Prostate gland (tissue), 2 donors: ENCODE measurements around the gene LCTL. TPM values are rescaled to one million over a fixed set of nuclear protein-coding genes. Genes with fewer than 3 reads are reported as not detected.

Experiments used
- DNase-seq: peaks from one replicate; pipeline ENCODE4 v3.0.0-alpha.2; 2019; ENCODE audit warnings: low spot score
- H3K27ac ChIP-seq, 2 donors: fragments of 200-600 bp; sonication (generic); 2 replicates each; pipeline ENCODE4 v1.5.1; 2017 to 2019
- H3K27me3 ChIP-seq: fragments of 200-600 bp; sonication (generic); replicated peaks from 2 replicates; pipeline ENCODE4 v1.5.1; 2019; ENCODE audit not compliant: insufficient read depth
- H3K36me3 ChIP-seq, 2 donors: fragments of 200-600 bp; sonication (generic); 1 replicate in 1 of 2; 2 replicates in 1 of 2; pipeline versions ENCODE4 v1.5.1 to v1.8.1; 2017 to 2019
- H3K4me1 ChIP-seq: fragments of 200-600 bp; sonication (generic); replicated peaks from 2 replicates; pipeline ENCODE4 v1.5.1; 2019
- H3K4me3 ChIP-seq, 2 donors: fragments of 200-600 bp; sonication (generic); 2 replicates each; pipeline ENCODE4 v1.5.1; 2017 to 2019
- H3K9me3 ChIP-seq: fragments of 200-600 bp; sonication (generic); 2 replicates; pipeline ENCODE4 v1.5.1; 2017
- POLR2A ChIP-seq: fragments of 450-650 bp; IDR thresholded peaks from one replicate; pipeline ENCODE4 v1.6.1; 2016; ENCODE audit warnings: antibody characterized with exemption, mild to moderate bottlenecking
- POLR2AphosphoS5 ChIP-seq: sonication (generic); formaldehyde crosslinking; IDR thresholded peaks from one replicate; pipeline ENCODE4 v1.6.1; 2017; ENCODE audit warnings: antibody characterized with exemption
- WGBS: methylation state at CpG from one replicate; pipeline ENCODE4 v1.1.5; 2018; 5-methylcytosine and 5-hydroxymethylcytosine counted together
- intact Hi-C: fragments of 100-400 bp; cut with DNase I; formaldehyde crosslinking; loops from one replicate; pipeline ENCODE4 v1.14.2; 2022
- total RNA-seq, 2 donors: library from RNA; depleted of rRNA; stranded (reverse); fragments of >200 nt; gene quantifications; one replicate each; pipeline ENCODE4 v1.1.0, GENCODE V29; 2016
- TF ChIP-seq, protein P1 (sequence below), 4 experiments: fragments of 200-600 bp in 2 of 4; fragments of 450-650 bp in 2 of 4; sonication (generic) in 2 of 4; IDR thresholded peaks; 1 replicate in 3 of 4; 2 replicates in 1 of 4; pipeline ENCODE4 v1.5.1; 2016 to 2019; ENCODE audit warnings: antibody characterized with exemption in 4 of 4, mild to moderate bottlenecking in 2 of 4, moderate library complexity in 2 of 4

Gene LCTL
- total RNA-seq, 2 donors from 2014 or later = not detected

DNA sequence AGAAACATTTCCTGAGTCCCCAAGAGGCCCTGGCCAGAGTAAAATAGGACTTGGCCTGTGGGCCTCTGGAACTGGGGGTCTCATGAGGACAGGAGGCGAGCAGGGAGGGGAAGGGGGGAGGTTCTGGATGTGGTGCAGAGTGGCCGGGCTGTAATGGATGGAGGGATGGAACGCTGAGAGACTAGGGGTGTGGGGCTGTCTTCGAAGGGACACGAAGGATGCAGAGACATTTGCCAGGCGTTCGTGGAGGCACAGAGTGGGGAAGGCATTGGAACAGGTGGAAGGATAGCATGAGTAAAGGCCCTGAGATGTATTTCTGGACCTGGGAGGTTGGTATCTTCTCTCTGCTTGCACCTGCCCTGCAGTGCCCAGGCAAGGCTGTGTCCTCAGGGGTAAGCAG is 2.1 kb upstream of the LCTL start:
- intact Hi-C loops = no loop called here
- no peak overlapping the region for H3K4me3 ChIP-seq
- no peaks in the 10 kb centered on the region for H3K27me3 ChIP-seq
- DNase-seq = no peak
- H3K9me3 ChIP-seq = no peaks in the 10 kb centered on the region
- no peaks in the 10 kb centered on the region for H3K4me1 ChIP-seq
- H3K36me3 ChIP-seq = no peaks in the 10 kb centered on the region
- 90% methylated on average over 7 of the region's 7 CpGs for WGBS
- H3K27ac ChIP-seq = no peak overlapping the region
- TF ChIP-seq POLR2AphosphoS5 (no peak), POLR2A (no peak)
- TF ChIP-seq, protein P1, sequence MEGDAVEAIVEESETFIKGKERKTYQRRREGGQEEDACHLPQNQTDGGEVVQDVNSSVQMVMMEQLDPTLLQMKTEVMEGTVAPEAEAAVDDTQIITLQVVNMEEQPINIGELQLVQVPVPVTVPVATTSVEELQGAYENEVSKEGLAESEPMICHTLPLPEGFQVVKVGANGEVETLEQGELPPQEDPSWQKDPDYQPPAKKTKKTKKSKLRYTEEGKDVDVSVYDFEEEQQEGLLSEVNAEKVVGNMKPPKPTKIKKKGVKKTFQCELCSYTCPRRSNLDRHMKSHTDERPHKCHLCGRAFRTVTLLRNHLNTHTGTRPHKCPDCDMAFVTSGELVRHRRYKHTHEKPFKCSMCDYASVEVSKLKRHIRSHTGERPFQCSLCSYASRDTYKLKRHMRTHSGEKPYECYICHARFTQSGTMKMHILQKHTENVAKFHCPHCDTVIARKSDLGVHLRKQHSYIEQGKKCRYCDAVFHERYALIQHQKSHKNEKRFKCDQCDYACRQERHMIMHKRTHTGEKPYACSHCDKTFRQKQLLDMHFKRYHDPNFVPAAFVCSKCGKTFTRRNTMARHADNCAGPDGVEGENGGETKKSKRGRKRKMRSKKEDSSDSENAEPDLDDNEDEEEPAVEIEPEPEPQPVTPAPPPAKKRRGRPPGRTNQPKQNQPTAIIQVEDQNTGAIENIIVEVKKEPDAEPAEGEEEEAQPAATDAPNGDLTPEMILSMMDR (IDR thresholded peaks at IDR 0.05) = no peak

DNA sequence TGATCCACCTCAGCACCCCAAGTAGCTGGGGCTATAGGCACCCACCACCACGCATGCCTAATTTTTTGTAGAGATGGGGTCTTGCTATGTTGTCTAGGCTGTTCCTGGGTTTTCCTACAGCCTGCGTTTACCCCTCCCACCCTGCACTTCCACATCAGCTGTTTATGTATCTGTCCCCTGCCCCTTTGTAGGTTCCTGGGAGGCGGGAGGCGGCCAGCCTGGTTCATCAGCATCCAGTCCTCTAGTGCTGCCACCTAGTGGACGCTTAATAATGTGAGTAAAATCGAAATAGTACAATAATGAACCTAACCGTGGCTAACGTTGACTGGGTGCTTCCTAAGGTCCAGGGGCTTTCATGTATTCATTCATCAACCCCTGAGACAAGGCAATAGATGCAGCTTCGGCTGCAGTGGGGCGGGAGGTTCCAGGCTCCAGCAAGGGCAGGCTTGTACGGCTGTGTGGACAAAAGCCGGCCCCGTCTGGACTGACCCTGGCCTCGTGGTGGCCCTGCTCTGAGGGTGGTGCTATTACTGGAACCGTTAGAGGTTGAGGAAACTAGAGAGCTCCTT is 1.2 kb upstream of the LCTL start:
- intact Hi-C loops = no loop called here
- H3K4me3 ChIP-seq = no peak overlapping the region

DNA sequence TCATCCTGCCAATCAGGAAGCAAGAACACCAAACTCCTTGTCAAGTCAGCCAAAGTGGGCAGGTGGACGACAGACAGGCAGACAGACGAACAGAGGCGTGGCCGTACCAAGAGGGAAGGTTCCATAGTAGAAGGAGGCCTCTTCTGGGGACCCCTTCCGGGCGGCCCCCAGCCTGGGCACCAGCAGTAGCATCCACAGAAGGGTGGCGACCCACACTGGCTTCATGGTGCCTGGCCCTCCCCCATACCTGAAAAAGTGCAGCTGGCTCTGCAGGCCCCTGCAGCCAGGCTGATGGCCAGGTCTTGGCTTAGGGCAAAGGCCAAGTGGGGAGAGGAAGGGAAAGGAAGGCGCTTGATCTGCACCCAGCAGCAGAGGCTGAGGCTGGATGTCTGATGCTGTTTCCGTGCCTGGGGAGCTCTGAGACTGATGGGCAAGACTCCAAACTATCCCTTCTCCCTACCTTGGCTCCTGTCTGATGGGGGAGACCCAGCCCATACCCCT is 607 bp downstream of the LCTL start:
- Histone ChIP-seq H3K4me3 (no peak overlapping the region), H3K27me3 (no peaks in the 10 kb centered on the region), H3K9me3 (no peaks in the 10 kb centered on the region), H3K27ac (no peak overlapping the region), H3K36me3 (no peaks in the 10 kb centered on the region), H3K4me1 (no peaks in the 10 kb centered on the region)
- no peak for DNase-seq
- TF ChIP-seq POLR2AphosphoS5 (no peak), POLR2A (no peak)
- TF ChIP-seq, protein P1 (IDR thresholded peaks at IDR 0.05) = no peak
- 80% methylated on average over 9 of the region's 9 CpGs for WGBS
- intact Hi-C loops = no loop called here

More for the DNA sequence above, 1.2 kb upstream of the LCTL start:
- TF ChIP-seq, protein P1 (IDR thresholded peaks at IDR 0.05) = peak in 3 of 4 experiments; percentile 22 to 68 (median 60)
- TF ChIP-seq POLR2AphosphoS5 (no peak), POLR2A (no peak)
- DNase-seq = peak; percentile 56
- no peaks in the 10 kb centered on the region for H3K4me1 ChIP-seq
- no peak overlapping the region for H3K27ac ChIP-seq
- H3K27me3 ChIP-seq = no peaks in the 10 kb centered on the region
- H3K36me3 ChIP-seq = no peaks in the 10 kb centered on the region
- 32% methylated on average over 15 of the region's 15 CpGs for WGBS
- no peaks in the 10 kb centered on the region for H3K9me3 ChIP-seq

DNA sequence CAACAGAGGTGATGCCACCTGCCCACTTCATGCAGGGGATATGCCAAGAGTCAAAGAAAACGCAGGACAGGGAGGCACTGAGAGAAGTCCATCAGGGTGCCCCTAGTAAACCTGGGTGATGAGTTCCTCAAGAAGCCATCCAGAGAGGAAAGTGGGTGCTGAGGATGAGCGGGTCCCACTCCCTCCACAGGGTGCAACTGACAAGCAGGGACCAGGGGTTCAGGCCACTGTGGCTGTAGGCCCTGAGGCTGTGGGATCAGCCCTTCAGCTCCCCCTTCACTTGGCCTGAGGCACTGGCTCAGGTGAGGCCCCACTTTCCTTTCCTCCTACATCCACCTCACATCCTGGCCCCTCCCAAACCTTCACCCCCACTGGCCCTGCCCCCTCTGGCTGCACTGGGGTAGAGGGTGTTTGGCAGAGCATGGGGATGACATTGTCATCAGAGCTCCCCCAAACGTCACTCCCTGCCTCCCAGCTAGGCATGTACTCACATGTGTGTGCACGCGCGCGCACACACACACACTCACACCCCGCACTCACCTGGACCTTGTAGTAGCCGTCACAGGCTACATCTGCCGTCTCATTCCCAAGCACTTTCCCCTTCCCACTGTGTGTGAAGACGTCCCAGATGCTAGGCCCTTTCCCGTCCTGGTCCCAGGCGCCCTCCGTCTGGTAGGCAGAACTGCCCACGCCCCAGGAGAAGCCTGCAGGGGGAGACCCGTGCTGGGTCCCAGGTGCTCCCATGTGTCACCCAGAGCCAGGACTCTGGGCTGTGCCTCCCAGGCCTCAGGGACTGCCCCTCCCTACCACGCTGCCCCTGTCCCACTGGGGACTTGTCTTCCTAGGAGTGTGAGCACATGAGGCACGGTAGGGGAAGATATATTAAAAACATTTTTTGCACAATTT is 1.4 kb downstream of the LCTL start:
- no peak for TF ChIP-seq POLR2A
- TF ChIP-seq POLR2AphosphoS5 = no peak
- TF ChIP-seq, protein P1 (IDR thresholded peaks at IDR 0.05) = no peak
- 85% methylated on average over 17 of the region's 18 CpGs for WGBS
- intact Hi-C loops = no loop called here
- DNase-seq = no peak
- Histone ChIP-seq H3K27ac (no peak overlapping the region), H3K9me3 (no peaks in the 10 kb centered on the region), H3K4me3 (no peak overlapping the region), H3K36me3 (no peaks in the 10 kb centered on the region), H3K4me1 (no peaks in the 10 kb centered on the region), H3K27me3 (no peaks in the 10 kb centered on the region)
